Epithelial cell of proximal tubule (primary cell): ENCODE data around the gene GPR37. TPM values are rescaled to one million over a fixed set of nuclear protein-coding genes. Genes with fewer than 3 reads are reported as not detected.

Experiments
- DNase-seq: peaks from one replicate; pipeline ENCODE4 v3.0.0-alpha.2; 2011; ENCODE audit warnings: low read depth
- H3K4me3 ChIP-seq: 2 replicates; pipeline ENCODE4 v1.5.1; 2011; ENCODE audit warnings: low read depth, mild to moderate bottlenecking, low read length
- total RNA-seq: library from RNA; depleted of rRNA; stranded (reverse); fragments of >200 nt; gene quantifications from 2 replicates; pipeline ENCODE4 v1.2.3, GENCODE V29; 2015
- TF ChIP-seq, protein P1 (sequence below): conservative IDR thresholded peaks from 2 replicates; pipeline ENCODE4 v1.5.1; 2012; ENCODE audit warnings: low read depth, mild to moderate bottlenecking, low read length

Gene GPR37
- total RNA-seq, 1 donor from 2014 or later: 2.3 TPM

DNA sequence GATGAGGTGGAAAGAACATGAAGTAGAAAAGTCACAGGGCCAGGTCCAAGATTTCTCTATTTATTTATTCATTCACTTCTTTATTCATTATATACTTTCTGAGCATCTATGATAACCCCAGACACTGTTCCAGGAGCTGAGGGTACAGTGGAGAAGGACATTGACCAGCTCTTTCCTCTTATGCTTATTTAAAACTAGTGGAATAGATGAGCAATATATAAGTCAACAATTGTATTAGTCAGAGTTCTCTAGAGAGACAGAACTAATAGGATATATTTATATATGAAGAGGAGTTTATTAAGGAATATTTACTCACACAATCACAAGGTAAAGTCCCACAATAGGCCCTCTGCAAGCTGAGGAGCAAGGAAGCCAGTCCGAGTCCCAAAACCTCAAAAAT lies 15.0 kb upstream of the GPR37 start:
- TF ChIP-seq, protein P1, sequence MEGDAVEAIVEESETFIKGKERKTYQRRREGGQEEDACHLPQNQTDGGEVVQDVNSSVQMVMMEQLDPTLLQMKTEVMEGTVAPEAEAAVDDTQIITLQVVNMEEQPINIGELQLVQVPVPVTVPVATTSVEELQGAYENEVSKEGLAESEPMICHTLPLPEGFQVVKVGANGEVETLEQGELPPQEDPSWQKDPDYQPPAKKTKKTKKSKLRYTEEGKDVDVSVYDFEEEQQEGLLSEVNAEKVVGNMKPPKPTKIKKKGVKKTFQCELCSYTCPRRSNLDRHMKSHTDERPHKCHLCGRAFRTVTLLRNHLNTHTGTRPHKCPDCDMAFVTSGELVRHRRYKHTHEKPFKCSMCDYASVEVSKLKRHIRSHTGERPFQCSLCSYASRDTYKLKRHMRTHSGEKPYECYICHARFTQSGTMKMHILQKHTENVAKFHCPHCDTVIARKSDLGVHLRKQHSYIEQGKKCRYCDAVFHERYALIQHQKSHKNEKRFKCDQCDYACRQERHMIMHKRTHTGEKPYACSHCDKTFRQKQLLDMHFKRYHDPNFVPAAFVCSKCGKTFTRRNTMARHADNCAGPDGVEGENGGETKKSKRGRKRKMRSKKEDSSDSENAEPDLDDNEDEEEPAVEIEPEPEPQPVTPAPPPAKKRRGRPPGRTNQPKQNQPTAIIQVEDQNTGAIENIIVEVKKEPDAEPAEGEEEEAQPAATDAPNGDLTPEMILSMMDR: no peak
- H3K4me3 ChIP-seq: no peak overlapping the region
- DNase-seq: no peak

DNA sequence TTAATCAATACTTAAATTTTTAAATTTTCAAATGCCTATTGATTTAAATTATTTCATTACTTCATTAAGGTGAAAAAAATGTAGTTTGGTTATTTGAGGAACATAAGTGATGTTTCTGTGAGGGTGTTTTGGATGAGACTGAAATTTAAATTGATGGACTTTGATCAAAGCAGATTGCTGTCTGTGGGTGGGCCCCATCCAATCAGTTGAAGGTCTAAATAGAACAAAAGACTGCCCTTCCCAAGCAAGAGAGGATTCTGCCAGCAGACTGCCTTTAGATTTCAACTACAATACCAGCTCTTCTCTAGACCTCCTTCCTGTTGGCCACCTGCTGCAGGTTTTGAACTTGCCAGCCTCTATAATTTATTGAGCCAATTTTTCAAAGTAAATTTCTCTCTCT lies 14.5 kb upstream of the GPR37 start:
- no peak overlapping the region for H3K4me3 ChIP-seq
- TF ChIP-seq, protein P1: no peak
- no peak for DNase-seq

DNA sequence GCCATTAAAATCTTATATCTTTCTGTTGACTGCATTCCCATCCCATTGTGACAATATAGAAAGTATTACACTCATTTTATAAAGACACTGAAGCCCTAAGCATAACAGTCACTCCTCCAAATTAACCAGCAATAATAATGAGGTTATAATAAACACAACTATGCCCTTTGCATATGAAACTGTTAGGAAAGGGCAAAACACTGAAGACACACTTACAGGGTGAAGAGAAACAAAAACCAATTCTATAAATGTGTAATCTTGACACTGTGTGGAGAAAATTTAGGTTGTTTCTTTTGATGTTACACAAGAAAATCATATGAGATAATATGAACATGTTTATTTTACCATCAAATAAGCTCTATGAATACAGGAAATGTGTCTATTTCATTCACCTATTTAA lies 14.0 kb upstream of the GPR37 start:
- no peak for DNase-seq
- TF ChIP-seq, protein P1: no peak
- H3K4me3 ChIP-seq: no peak overlapping the region

DNA sequence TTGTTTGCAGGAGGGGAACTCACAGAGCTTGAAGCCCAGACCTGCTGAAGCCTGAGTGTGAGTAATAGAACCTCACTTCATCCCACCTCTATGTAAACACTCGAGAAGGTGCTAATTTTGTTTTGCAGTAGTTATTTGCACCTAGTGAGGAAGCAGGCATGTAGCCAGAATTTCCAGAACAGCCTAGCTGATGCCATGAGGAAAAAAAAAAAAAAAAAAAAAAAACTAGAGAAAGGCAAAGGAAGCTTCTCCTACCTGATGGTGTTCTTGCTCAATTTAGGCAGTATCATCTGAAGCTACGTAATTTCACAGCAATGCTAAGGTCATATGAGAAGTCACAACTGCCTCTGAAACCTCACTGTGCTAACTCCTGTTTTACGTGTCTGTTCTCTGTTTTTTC lies 13.6 kb upstream of the GPR37 start:
- no peak overlapping the region for H3K4me3 ChIP-seq
- DNase-seq: no peak
- TF ChIP-seq, protein P1: no peak

DNA sequence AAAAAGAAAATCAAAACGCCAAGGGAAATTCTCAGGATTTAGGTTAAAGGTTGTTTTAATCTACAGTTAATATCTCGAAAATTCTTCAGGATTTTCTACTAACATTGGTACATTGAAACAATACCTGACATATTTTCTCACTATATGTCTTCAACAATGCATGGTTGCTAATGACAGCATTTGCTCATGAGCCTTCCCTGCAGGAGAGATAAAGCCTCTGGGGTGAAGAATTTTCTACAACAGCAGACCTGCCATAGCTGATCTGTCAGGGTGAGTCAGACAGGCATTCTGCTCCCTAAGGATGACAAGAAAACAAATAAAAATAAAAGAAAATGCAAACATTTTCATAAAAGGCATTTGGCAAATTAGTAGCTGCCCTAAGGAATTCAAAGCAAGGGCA lies 11.7 kb upstream of the GPR37 start:
- no peak for DNase-seq
- H3K4me3 ChIP-seq: no peak overlapping the region
- TF ChIP-seq, protein P1: no peak

DNA sequence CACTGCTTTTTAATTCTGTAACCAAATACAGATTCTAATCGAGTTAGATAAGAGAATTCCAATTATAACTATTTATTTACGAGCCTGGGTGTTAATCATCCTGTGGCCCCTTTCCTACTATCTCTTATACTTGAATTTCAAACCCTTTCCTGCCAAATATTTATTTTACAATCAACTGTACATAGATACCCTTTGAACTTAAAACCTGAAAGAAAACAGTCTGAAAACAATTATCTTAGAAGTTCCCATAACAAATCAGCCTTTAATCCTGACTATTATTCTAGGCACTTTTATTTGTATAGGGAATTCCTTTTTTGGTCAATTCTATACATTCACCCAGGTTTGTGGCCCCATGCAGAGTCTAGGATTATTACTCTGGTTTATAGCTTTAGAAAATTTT lies 10.6 kb upstream of the GPR37 start:
- DNase-seq: no peak
- no peak overlapping the region for H3K4me3 ChIP-seq
- TF ChIP-seq, protein P1: no peak

DNA sequence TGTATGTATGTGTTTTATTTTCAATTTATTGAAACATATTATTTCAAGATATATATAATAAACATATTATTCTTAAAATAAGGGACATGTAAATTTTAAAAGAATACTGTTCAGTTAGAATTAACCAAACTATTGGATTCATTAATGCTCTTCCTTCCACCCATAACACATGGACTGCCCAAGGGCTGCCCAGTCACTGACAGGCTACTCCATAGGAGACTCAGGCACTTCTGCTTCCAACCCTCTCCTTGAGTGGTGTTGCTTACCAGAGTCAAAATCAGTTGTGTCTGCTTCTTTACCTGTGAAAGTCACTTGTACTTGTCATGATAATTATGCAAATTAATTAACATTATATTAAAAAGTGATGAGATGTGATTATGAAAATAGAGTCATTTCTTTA lies 9.8 kb upstream of the GPR37 start:
- H3K4me3 ChIP-seq: no peak overlapping the region
- DNase-seq: no peak
- TF ChIP-seq, protein P1: no peak
